Islet of Langerhans (tissue), 1 donor: Measurements from ENCODE around the gene LACTBL1.

Experiments
- FAIRE-seq: peaks from one replicate; lab custom pipeline; 2011; peaks lifted over from hg19 to GRCh38; lab: Jason Lieb, UNC

The LACTBL1 gene

GRCh38 chr1:22944346-22945055, 28.2 kb downstream of the LACTBL1 start:
- FAIRE-seq: no peak

GRCh38 chr1:22941257-22941656, 31.4 kb downstream of the LACTBL1 start:
- no peak for FAIRE-seq

- FAIRE-seq: no peak
Measured at GRCh38 chr1:22936681-22937080, 36.0 kb downstream of the LACTBL1 start.

GRCh38 chr1:22935433-22935832, 37.2 kb downstream of the LACTBL1 start:
- FAIRE-seq: no peak

- FAIRE-seq: no peak
Measured at GRCh38 chr1:22932803-22933470, 39.7 kb downstream of the LACTBL1 start.

GRCh38 chr1:22930240-22930912, 42.3 kb downstream of the LACTBL1 start:
- no peak for FAIRE-seq

- no peak for FAIRE-seq
Measured at GRCh38 chr1:22925111-22925510, 47.6 kb downstream of the LACTBL1 start.

- no peak for FAIRE-seq
Measured at GRCh38 chr1:22922640-22923039, 50.0 kb downstream of the LACTBL1 start.

GRCh38 chr1:22921452-22922126, 51.1 kb downstream of the LACTBL1 start:
- no peak for FAIRE-seq

GRCh38 chr1:22920734-22921451, 51.8 kb downstream of the LACTBL1 start:
- FAIRE-seq: no peak

GRCh38 chr1:22920026-22920733, 52.5 kb downstream of the LACTBL1 start:
- no peak for FAIRE-seq

- no peak for FAIRE-seq
Measured at GRCh38 chr1:22919341-22920025, 53.2 kb downstream of the LACTBL1 start.

- FAIRE-seq: no peak
Measured at GRCh38 chr1:22918644-22919043, 54.0 kb downstream of the LACTBL1 start.

- FAIRE-seq: no peak
Measured at GRCh38 chr1:22917989-22918388, 54.7 kb downstream of the LACTBL1 start.

GRCh38 chr1:22916471-22916820, 56.2 kb downstream of the LACTBL1 start:
- FAIRE-seq: no peak

GRCh38 chr1:22915816-22916470, 56.7 kb downstream of the LACTBL1 start:
- no peak for FAIRE-seq

GRCh38 chr1:22915231-22915630, 57.4 kb downstream of the LACTBL1 start:
- no peak for FAIRE-seq

- FAIRE-seq: no peak
Measured at GRCh38 chr1:22914633-22915217, 57.9 kb downstream of the LACTBL1 start.

GRCh38 chr1:22914156-22914555, 58.5 kb downstream of the LACTBL1 start:
- no peak for FAIRE-seq
